SK-N-SH treated with all-trans-retinoic acid at 6 μM for 48 hours (cell line): Measurements from ENCODE around the gene NOTCH3.

Experiments
- ARNTL ChIP-seq: fragments of 450-650 bp; formaldehyde crosslinking; IDR thresholded peaks from 2 replicates; pipeline ENCODE4 v1.5.0; 2020; ENCODE audit warnings: low read depth, mild to moderate bottlenecking, moderate library complexity, borderline replicate concordance
- CREB5 ChIP-seq: fragments of 250-450 bp; sonication (Bioruptor Pico); IDR thresholded peaks from 2 replicates; pipeline ENCODE4 v1.5.1; 2020; ENCODE audit warnings: low read depth, mild to moderate bottlenecking, moderate library complexity
- CSRNP3 ChIP-seq: fragments of 250-450 bp; sonication (Bioruptor Pico); IDR thresholded peaks from 2 replicates; pipeline ENCODE4 v1.5.1; 2021; ENCODE audit warnings: mild to moderate bottlenecking, moderate library complexity
- GLIS3 ChIP-seq: fragments of 250-450 bp; sonication (Bioruptor Pico); IDR thresholded peaks from 2 replicates; pipeline ENCODE4 v1.5.0; 2020; ENCODE audit warnings: mild to moderate bottlenecking, moderate library complexity
- PATZ1 ChIP-seq: fragments of 250-450 bp; sonication (Bioruptor Pico); IDR thresholded peaks from 2 replicates; pipeline ENCODE4 v1.8.0; 2020; ENCODE audit warnings: mild to moderate bottlenecking, moderate library complexity, borderline replicate concordance
- ZFP3 ChIP-seq: fragments of 250-450 bp; sonication (Bioruptor Pico); IDR thresholded peaks from 2 replicates; pipeline ENCODE4 v1.5.0; 2020; ENCODE audit warnings: mild to moderate bottlenecking, moderate library complexity
- ZFP30 ChIP-seq: fragments of 450-650 bp; formaldehyde crosslinking; IDR thresholded peaks from 2 replicates; pipeline ENCODE4 v1.5.0; 2022; ENCODE audit warnings: mild to moderate bottlenecking, moderate library complexity
- ZNF565 ChIP-seq: fragments of 450-650 bp; formaldehyde crosslinking; conservative IDR thresholded peaks from 2 replicates; pipeline ENCODE4 v1.5.0; 2020; ENCODE audit warnings: low read depth, mild to moderate bottlenecking, moderate library complexity
- ZNF70 ChIP-seq: fragments of 450-650 bp; formaldehyde crosslinking; IDR thresholded peaks from 2 replicates; pipeline ENCODE4 v1.5.0; 2020; ENCODE audit warnings: mild to moderate bottlenecking, moderate library complexity

- TF ChIP-seq ZNF70 (no peak), ARNTL (CRISPR knock-in tag) (no peak), CREB5 (CRISPR knock-in tag) (no peak), PATZ1 (no peak), ZFP3 (no peak), ZNF565 (no peak), CSRNP3 (CRISPR knock-in tag) (no peak), ZFP30 (CRISPR knock-in tag) (no peak), GLIS3 (CRISPR knock-in tag) (no peak)
Observed at GRCh38 chr19:15234431-15235130, 33.8 kb upstream of the NOTCH3 start.
